Choroid plexus epithelial cell (primary cell): Measurements from ENCODE around the gene EBLN2.
A peak's percentile ranks its signal among the peaks of the same experiment; 100 is the strongest.

ENCODE experiments used
- DNase-seq: peaks from one replicate; pipeline ENCODE4 v3.0.0-alpha.2; 2010; ENCODE audit warnings: low read depth
- H3K4me3 ChIP-seq: 2 replicates; pipeline ENCODE4 v1.5.1; 2011; ENCODE audit warnings: low read depth, mild to moderate bottlenecking, control low read depth, low read length, moderate library complexity
- CTCF ChIP-seq: conservative IDR thresholded peaks from 2 replicates; pipeline ENCODE4 v1.5.1; 2011; ENCODE audit warnings: low read depth, mild to moderate bottlenecking, control low read depth, inconsistent platforms, low read length, moderate library complexity

EBLN2 gene

GRCh38 chr3:73028803-73029202, 32.7 kb upstream of the EBLN2 start:
- no peak overlapping the region for H3K4me3 ChIP-seq
- no peak for TF ChIP-seq CTCF
- DNase-seq: no peak

GRCh38 chr3:73029321-73029796, 32.1 kb upstream of the EBLN2 start:
- TF ChIP-seq CTCF: no peak
- no peak overlapping the region for H3K4me3 ChIP-seq
- peak; percentile 90 for DNase-seq

GRCh38 chr3:73030073-73030597, 31.3 kb upstream of the EBLN2 start:
- H3K4me3 ChIP-seq: no peak overlapping the region
- no peak for DNase-seq
- TF ChIP-seq CTCF: no peak

GRCh38 chr3:73031573-73032103, 29.8 kb upstream of the EBLN2 start:
- no peak for TF ChIP-seq CTCF
- no peak overlapping the region for H3K4me3 ChIP-seq
- DNase-seq: no peak

- no peak overlapping the region for H3K4me3 ChIP-seq
- TF ChIP-seq CTCF: no peak
- peak; percentile 80 for DNase-seq
These were observed 24.5 kb upstream of the EBLN2 start for GRCh38 chr3:73036694-73037591.

GRCh38 chr3:73041537-73041936, 19.9 kb upstream of the EBLN2 start:
- no peak for TF ChIP-seq CTCF
- DNase-seq: no peak
- H3K4me3 ChIP-seq: no peak overlapping the region
